ENCODE data around the gene GRIA4.

- no peak for TF ChIP-seq CTCF (IDR thresholded peaks at IDR 0.05; ENCODE audit: low read depth, low read length, missing input control)
- TF ChIP-seq, protein P1, sequence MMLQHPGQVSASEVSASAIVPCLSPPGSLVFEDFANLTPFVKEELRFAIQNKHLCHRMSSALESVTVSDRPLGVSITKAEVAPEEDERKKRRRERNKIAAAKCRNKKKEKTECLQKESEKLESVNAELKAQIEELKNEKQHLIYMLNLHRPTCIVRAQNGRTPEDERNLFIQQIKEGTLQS (IDR thresholded peaks at IDR 0.05): no peak
- no peak for TF ChIP-seq JUND (IDR thresholded peaks at IDR 0.05)
- TF ChIP-seq FOXA1 (IDR thresholded peaks at IDR 0.05): no peak
- no peak for TF ChIP-seq SP1 (IDR thresholded peaks at IDR 0.05)
- TF ChIP-seq RAD21 (IDR thresholded peaks at IDR 0.05): no peak
- TF ChIP-seq TAF1 (conservative IDR thresholded peaks at IDR 0.05): no peak
- no peak for TF ChIP-seq REST (IDR thresholded peaks at IDR 0.05)
- TF ChIP-seq, protein P2, sequence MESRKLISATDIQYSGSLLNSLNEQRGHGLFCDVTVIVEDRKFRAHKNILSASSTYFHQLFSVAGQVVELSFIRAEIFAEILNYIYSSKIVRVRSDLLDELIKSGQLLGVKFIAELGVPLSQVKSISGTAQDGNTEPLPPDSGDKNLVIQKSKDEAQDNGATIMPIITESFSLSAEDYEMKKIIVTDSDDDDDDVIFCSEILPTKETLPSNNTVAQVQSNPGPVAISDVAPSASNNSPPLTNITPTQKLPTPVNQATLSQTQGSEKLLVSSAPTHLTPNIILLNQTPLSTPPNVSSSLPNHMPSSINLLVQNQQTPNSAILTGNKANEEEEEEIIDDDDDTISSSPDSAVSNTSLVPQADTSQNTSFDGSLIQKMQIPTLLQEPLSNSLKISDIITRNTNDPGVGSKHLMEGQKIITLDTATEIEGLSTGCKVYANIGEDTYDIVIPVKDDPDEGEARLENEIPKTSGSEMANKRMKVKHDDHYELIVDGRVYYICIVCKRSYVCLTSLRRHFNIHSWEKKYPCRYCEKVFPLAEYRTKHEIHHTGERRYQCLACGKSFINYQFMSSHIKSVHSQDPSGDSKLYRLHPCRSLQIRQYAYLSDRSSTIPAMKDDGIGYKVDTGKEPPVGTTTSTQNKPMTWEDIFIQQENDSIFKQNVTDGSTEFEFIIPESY (IDR thresholded peaks at IDR 0.05): no peak
- no peak for TF ChIP-seq NR2F2 (IDR thresholded peaks at IDR 0.05)
- TF ChIP-seq MAX (IDR thresholded peaks at IDR 0.05): no peak
- TF ChIP-seq YY1 (IDR thresholded peaks at IDR 0.05): no peak
- no peak for TF ChIP-seq RXRA (IDR thresholded peaks at IDR 0.05)
- TF ChIP-seq EGR1 (IDR thresholded peaks at IDR 0.05; ENCODE audit: low read depth in 2 of 2): no peak
Observed at GRCh38 chr11:105821781-105822180, 211.9 kb downstream of the GRIA4 start.

Data from liver (tissue), 3 donors.